DOHH2 (cell line): ENCODE results near the gene CCDC85C.

Source experiments
- EZH2phosphoT487 ChIP-seq: fragments of 200-600 bp; sonication (generic); IDR thresholded peaks from 2 replicates; pipeline ENCODE4 v1.6.1; 2017; ENCODE audit warnings: borderline replicate concordance, mild to moderate bottlenecking, antibody characterized with exemption, low read length, moderate library complexity, mixed read lengths
- TF ChIP-seq, protein P1 (sequence below): fragments of 200-600 bp; sonication (generic); IDR thresholded peaks from one replicate; pipeline ENCODE4 v1.5.1; 2014; ENCODE audit warnings: antibody characterized with exemption, mild to moderate bottlenecking, low read depth, low read length; ENCODE audit not compliant: poor library complexity, severe bottlenecking

DNA sequence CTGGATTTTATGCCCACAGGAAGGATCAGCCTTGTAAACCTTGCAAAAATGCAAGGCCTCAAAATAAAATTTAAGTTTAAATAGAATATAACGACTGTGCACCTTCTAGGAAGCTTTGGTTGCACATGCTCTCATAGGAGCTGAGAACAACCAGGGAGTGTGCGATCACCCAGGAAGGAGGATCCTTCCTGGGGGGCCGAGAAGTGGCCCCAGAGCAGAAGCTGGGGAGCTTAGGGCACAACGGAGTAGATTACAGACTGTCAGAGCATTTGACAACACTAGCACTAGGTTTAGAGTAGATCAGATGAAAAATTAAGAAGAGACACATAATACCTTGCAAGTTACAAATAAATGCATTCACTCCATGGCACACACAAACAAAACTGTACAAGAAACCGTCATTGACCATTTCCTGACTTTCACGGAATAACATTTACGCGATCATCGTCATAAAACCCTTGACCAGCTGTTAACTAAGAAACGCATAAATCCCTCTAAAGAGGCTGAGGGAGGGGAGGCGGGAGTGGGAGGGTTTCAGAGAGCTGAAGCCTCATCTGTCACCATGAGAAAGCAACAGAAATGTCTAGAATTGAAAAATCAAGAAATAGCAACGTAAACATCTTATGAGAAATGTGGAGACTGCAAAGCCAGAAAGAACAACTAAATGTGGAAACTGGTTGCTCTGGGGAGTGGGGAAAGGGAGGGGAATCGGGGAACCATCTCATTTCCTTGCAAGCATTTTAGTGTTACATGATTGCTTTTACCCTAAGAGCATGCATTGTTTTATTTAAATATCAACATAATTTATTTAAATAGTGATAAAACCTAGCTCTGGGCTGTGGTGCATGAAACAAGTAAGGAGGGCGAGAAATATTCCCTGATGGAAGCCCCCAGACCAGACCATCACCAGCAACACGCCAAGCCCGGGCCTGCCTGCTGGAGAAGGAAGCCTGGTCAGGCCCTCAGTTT is 13.1 kb upstream of the CCDC85C start:
- TF ChIP-seq, protein P1, sequence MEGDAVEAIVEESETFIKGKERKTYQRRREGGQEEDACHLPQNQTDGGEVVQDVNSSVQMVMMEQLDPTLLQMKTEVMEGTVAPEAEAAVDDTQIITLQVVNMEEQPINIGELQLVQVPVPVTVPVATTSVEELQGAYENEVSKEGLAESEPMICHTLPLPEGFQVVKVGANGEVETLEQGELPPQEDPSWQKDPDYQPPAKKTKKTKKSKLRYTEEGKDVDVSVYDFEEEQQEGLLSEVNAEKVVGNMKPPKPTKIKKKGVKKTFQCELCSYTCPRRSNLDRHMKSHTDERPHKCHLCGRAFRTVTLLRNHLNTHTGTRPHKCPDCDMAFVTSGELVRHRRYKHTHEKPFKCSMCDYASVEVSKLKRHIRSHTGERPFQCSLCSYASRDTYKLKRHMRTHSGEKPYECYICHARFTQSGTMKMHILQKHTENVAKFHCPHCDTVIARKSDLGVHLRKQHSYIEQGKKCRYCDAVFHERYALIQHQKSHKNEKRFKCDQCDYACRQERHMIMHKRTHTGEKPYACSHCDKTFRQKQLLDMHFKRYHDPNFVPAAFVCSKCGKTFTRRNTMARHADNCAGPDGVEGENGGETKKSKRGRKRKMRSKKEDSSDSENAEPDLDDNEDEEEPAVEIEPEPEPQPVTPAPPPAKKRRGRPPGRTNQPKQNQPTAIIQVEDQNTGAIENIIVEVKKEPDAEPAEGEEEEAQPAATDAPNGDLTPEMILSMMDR = no peak
- no peak for TF ChIP-seq EZH2phosphoT487
